HepG2 (cell line): ENCODE measurements around the gene GRID1. TPM values are rescaled to one million over a fixed set of nuclear protein-coding genes. Genes with fewer than 3 reads are reported as not detected.

Experiments used
- ATAC-seq: fragments of 200-7000 bp; cut with Tn5 transposase; 3 replicates; pipeline ENCODE4 v1.9.1; 2020; ENCODE audit warnings: mild to moderate bottlenecking, moderate library complexity
- BruUV-seq: library from RNA; stranded (reverse); fragments of 400-500 nt; replicated peaks from 2 replicates; lab custom pipeline; 2021; lab: Mats Ljungman, UMichigan
- CTCF ChIA-PET: fragments of 300-600 bp; formaldehyde crosslinking; extraction: SDS; loops from one replicate; lab custom pipeline; 2021; ENCODE audit warnings: low total read pairs, inconsistent platforms, low intra/inter-chr PET ratio; lab: Yijun Ruan, JAX
- POLR2A ChIA-PET: fragments of 350-600 bp; sonication (Branson Sonifier 250); formaldehyde crosslinking; loops from one replicate; lab custom pipeline; 2020; ENCODE audit warnings: antibody characterized with exemption, inconsistent platforms; lab: Yijun Ruan, JAX
- DNase-seq: peaks from one replicate; pipeline ENCODE4 v3.0.0-alpha.2; 2015; ENCODE audit warnings: low spot score
- FAIRE-seq: peaks from 3 replicates; lab custom pipeline; 2011; peaks lifted over from hg19 to GRCh38; lab: Jason Lieb, UNC
- H2AFZ ChIP-seq: one replicate; pipeline ENCODE4 v1.6.1; 2011; ENCODE audit warnings: low read length, inconsistent platforms
- H3K27ac ChIP-seq: fragments of 300-600 bp; 3 replicates; pipeline ENCODE4 v1.8.0; 2011; ENCODE audit warnings: mixed run types, mild to moderate bottlenecking, mixed read lengths, low read length, inconsistent platforms; ENCODE audit not compliant: insufficient read depth; ENCODE audit errors: extremely low read length
- H3K27me3 ChIP-seq, 2 experiments: fragments of 200-600 bp in 1 of 2; 2 replicates in 1 of 2; 3 replicates in 1 of 2; pipeline versions ENCODE4 v1.6.0 to v1.8.0; 2011; ENCODE audit warnings: low read length in 2 of 2, mild to moderate bottlenecking in 2 of 2, moderate library complexity in 2 of 2, inconsistent platforms in 1 of 2; ENCODE audit not compliant: insufficient read depth in 2 of 2, control insufficient read depth in 1 of 2
- H3K36me3 ChIP-seq, 2 experiments: fragments of 200-600 bp in 1 of 2; replicated peaks in 1 of 2; 2 replicates in 1 of 2; 3 replicates in 1 of 2; pipeline versions ENCODE4 v1.5.1 to v1.8.0; 2011; ENCODE audit warnings: low read length in 2 of 2, inconsistent platforms in 1 of 2; ENCODE audit not compliant: insufficient read depth in 2 of 2, control insufficient read depth in 1 of 2
- H3K4me1 ChIP-seq: 2 replicates; pipeline ENCODE4 v1.5.1; 2012; ENCODE audit warnings: low read length, inconsistent platforms; ENCODE audit not compliant: insufficient read depth
- H3K4me2 ChIP-seq: 2 replicates; pipeline ENCODE4 v1.6.0; 2011; ENCODE audit warnings: low read depth, low read length, inconsistent platforms
- H3K4me3 ChIP-seq, 3 experiments: fragments of 200-600 bp in 1 of 3; sonication (generic), shearing (Covaris generic) in 1 of 3; replicated peaks in 1 of 3; 2 replicates each; pipeline ENCODE4 v1.5.1; 2011 to 2016; ENCODE audit warnings: low read length in 3 of 3, inconsistent platforms in 2 of 3, low read depth in 2 of 3, mild to moderate bottlenecking in 2 of 3, control low read depth in 1 of 3, mixed read lengths in 1 of 3; ENCODE audit not compliant: insufficient read depth in 1 of 3
- H3K79me2 ChIP-seq: one replicate; pipeline ENCODE4 v1.6.1; 2011; ENCODE audit warnings: low read length, inconsistent platforms; ENCODE audit not compliant: insufficient read depth
- H3K9ac ChIP-seq: 2 replicates; pipeline ENCODE4 v1.6.0; 2011; ENCODE audit warnings: mild to moderate bottlenecking, low read depth, low read length, inconsistent platforms; ENCODE audit not compliant: insufficient read depth
- H3K9me3 ChIP-seq: 2 replicates; pipeline ENCODE4 v1.5.1; 2012; ENCODE audit warnings: mild to moderate bottlenecking, low read length
- H4K20me1 ChIP-seq: 2 replicates; pipeline ENCODE4 v1.6.0; 2011; ENCODE audit warnings: inconsistent platforms, mild to moderate bottlenecking, low read length, moderate library complexity; ENCODE audit not compliant: insufficient read depth
- ATF1 ChIP-seq: IDR thresholded peaks from 2 replicates; pipeline ENCODE4 v1.6.1; 2016; ENCODE audit warnings: mild to moderate bottlenecking, control low read depth
- CCAR2 ChIP-seq: fragments of 200-400 bp; formaldehyde crosslinking; optimal IDR thresholded peaks from 2 replicates; pipeline ENCODE3; 2018; ENCODE audit warnings: low read depth, mild to moderate bottlenecking, low read length, moderate library complexity
- MEIS1 ChIP-seq: sonication (generic); formaldehyde crosslinking; IDR thresholded peaks from 2 replicates; pipeline ENCODE4 v1.9.0; 2021; ENCODE audit warnings: mild to moderate bottlenecking, missing genetic modification reagents, moderate library complexity, borderline replicate concordance
- MYC ChIP-seq: sonication (generic); formaldehyde crosslinking; IDR thresholded peaks from 2 replicates; pipeline ENCODE4 v1.9.0; 2021; ENCODE audit warnings: missing genetic modification reagents, borderline replicate concordance
- SALL1 ChIP-seq: sonication (generic); formaldehyde crosslinking; IDR thresholded peaks from 2 replicates; pipeline ENCODE4 v1.8.0; 2022; ENCODE audit warnings: mild to moderate bottlenecking, missing genetic modification reagents
- U2AF1 ChIP-seq: fragments of 200-400 bp; formaldehyde crosslinking; optimal IDR thresholded peaks from 2 replicates; pipeline ENCODE3; 2017; ENCODE audit warnings: mild to moderate bottlenecking, low read depth, low read length
- ZBTB1 ChIP-seq: sonication (generic); formaldehyde crosslinking; IDR thresholded peaks from 2 replicates; pipeline ENCODE4 v1.4.0; 2020; ENCODE audit warnings: missing genetic modification reagents, borderline replicate concordance
- ZBTB21 ChIP-seq: sonication (generic); formaldehyde crosslinking; IDR thresholded peaks from 2 replicates; pipeline ENCODE4 v1.4.0; 2020; ENCODE audit warnings: missing genetic modification reagents
- ZNF138 ChIP-seq: sonication (generic); formaldehyde crosslinking; IDR thresholded peaks from 2 replicates; pipeline ENCODE4 v1.5.0; 2020; ENCODE audit warnings: mild to moderate bottlenecking, low read depth, missing genetic modification reagents
- ZNF792 ChIP-seq: IDR thresholded peaks from 2 replicates; pipeline ENCODE4 v1.6.1; 2016
- WGBS: methylation state at CpG from one replicate; pipeline ENCODE4 v1.1.6; 2017; ENCODE audit warnings: low lambda C conversion rate; 5-methylcytosine and 5-hydroxymethylcytosine counted together
- in situ Hi-C: cut with HindIII; loops from 2 replicates; pipeline ENCODE4 v1.10.0; 2017; ENCODE audit warnings: low pct_unique_long_range_greater_than_20kb; ENCODE audit not compliant: extremely low pct_ligation_motif_present
- intact Hi-C: fragments of 100-400 bp; cut with micrococcal nuclease; formaldehyde crosslinking; loops from one replicate; pipeline ENCODE4 v1.10.0; 2022; ENCODE audit not compliant: unreplicated experiment
- polyA plus RNA-seq, 8 experiments: library from polyadenylated mRNA; depleted of rRNA in 3 of 8; stranded (reverse) in 7 of 8; unstranded in 1 of 8; fragments of >200 nt; fragmentation: Illumina TruSeq in 4 of 8; extraction: Trizol in 4 of 8; gene quantifications; 2 replicates each; pipeline versions ENCODE4 v1.2.1 to v1.2.3, GENCODE V29; 2011 to 2016; ENCODE audit warnings: low read depth in 4 of 8, missing spikeins in 1 of 8, mixed read lengths in 1 of 8; ENCODE audit not compliant: insufficient read depth in 1 of 8
- total RNA-seq, 5 experiments: library from RNA; depleted of rRNA; stranded (reverse); fragments of >200 nt; fragmentation: Illumina TruSeq; extraction: Trizol; gene quantifications; 2 replicates each; pipeline ENCODE4 v1.2.3, GENCODE V29; 2016; ENCODE audit warnings: low read depth in 1 of 5
- TF ChIP-seq, protein P1 (sequence below): IDR thresholded peaks from 2 replicates; pipeline ENCODE4 v1.6.1; 2016; ENCODE audit warnings: missing biosample characterization, missing genetic modification reagents, low read depth
- TF ChIP-seq, protein P2 (sequence below): sonication (generic); formaldehyde crosslinking; IDR thresholded peaks from 2 replicates; pipeline ENCODE4 v1.4.0; 2020; ENCODE audit warnings: missing genetic modification reagents
- TF ChIP-seq, protein P3 (sequence below): sonication (generic); formaldehyde crosslinking; IDR thresholded peaks from 2 replicates; pipeline ENCODE4 v1.4.0; 2020; ENCODE audit warnings: mild to moderate bottlenecking, missing genetic modification reagents
- TF ChIP-seq, protein P4 (sequence below): IDR thresholded peaks from 2 replicates; pipeline ENCODE4 v1.6.1; 2016; ENCODE audit warnings: mild to moderate bottlenecking, missing biosample characterization, missing genetic modification reagents

The GRID1 gene
- total and polyA plus RNA-seq, 2 of the 13 experiments (the other 11 are each of a cell fraction or from before 2014, with no cell fraction given) = 0.05 TPM; not detected in 1

DNA sequence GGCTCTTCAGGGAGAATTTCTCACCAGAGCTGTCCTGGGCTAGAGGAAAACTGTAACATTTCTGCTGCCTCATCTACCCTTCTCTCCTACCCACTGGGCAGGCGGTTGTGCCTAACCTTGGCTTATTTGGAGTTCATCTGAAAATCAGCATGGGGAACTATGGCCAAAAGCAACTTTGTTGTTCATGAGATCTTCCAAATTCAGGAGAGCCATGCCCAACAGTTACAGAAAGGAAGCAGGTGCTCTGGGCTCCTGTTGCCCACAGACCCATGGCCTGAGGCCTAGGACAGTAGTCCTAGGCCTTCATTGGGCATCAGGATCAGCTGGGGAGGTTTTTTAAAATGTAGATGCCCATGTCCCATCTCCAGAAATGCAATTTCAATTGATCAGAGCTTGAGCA lies 85.2 kb downstream of the GRID1 start:
- WGBS = 20% methylated on average over 1 of the region's 1 CpG
- ATAC-seq (no peak), DNase-seq (no peak), FAIRE-seq (no peak)
- H3K27me3 ChIP-seq = peaks cover 0 to 4% of the 10 kb centered on the region in 2 experiments; a peak in 1 of 5 replicates
- in situ Hi-C loops (no loop called here), intact Hi-C loops (no loop called here)
- POLR2A ChIA-PET = no interaction called here
- no peak overlapping the region for H2AFZ ChIP-seq
- H3K27ac ChIP-seq = no peak overlapping the region
- no peaks in the 10 kb centered on the region for H4K20me1 ChIP-seq
- TF ChIP-seq SALL1 (no peak), U2AF1 (no peak), ZBTB1 (CRISPR knock-in tag) (no peak), ZNF138 (CRISPR knock-in tag) (no peak), ZBTB21 (no peak), MEIS1 (CRISPR knock-in tag) (no peak)
- TF ChIP-seq, protein P1, sequence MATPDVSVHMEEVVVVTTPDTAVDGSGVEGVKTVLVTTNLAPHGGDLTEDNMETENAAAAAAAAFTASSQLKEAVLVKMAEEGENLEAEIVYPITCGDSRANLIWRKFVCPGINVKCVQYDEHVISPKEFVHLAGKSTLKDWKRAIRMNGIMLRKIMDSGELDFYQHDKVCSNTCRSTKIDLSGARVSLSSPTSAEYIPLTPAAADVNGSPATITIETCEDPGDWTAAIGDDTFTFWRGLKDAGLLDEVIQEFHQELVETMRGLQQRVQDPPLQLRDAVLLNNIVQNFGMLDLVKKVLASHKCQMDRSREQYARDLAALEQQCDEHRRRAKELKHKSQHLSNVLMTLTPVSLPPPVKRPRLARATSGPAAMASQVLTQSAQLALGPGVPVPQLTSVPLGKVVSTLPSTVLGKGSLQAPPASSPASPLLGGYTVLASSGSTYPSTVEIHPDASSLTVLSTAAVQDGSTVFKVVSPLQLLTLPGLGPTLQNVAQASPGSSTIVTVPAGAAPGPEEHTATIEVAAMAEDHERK (CRISPR knock-in tag) = no peak
- H3K9ac ChIP-seq = no peak overlapping the region
- H3K9me3 ChIP-seq = peaks cover 13% of the 10 kb centered on the region
- H3K4me3 ChIP-seq = no peak overlapping the region
- no peak overlapping the region for H3K4me2 ChIP-seq
- H3K79me2 ChIP-seq = no peaks in the 10 kb centered on the region
- no peaks in the 10 kb centered on the region for H3K4me1 ChIP-seq
- no TSS peak for BruUV-seq
- CTCF ChIA-PET = no interaction called here
- H3K36me3 ChIP-seq = no peaks in the 10 kb centered on the region

DNA sequence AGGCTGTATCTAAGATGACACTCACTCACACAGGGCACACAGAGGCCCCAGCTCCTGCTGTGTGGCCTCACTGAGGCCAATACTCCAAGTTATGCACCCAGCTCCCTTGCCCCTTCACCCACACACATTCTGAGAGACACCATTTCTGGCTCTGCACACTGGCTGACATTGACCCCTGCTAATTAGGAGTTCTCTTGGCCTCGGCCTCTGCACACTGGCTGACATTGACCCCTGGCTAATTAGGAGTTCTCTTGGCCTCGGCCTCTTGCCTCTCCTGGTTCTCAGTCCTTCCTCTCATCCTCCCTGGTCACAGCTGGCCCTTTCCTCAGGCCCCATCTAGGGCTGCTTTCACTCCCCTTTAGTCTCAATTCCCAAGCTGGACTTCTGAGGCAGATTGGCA lies 97.3 kb downstream of the GRID1 start:
- H3K79me2 ChIP-seq = no peaks in the 10 kb centered on the region
- H2AFZ ChIP-seq = no peak overlapping the region
- intact Hi-C loops = no loop called here
- FAIRE-seq = no peak
- H4K20me1 ChIP-seq = no peaks in the 10 kb centered on the region
- H3K4me1 ChIP-seq = no peaks in the 10 kb centered on the region
- 3% methylated on average over 2 of the region's 2 CpGs for WGBS
- ChIA-PET CTCF (no interaction called here), POLR2A (no interaction called here)
- no peak overlapping the region for H3K4me3 ChIP-seq
- ATAC-seq = no peak
- peaks cover 3 to 34% of the 10 kb centered on the region in 2 experiments; a peak in 3 of 5 replicates for H3K27me3 ChIP-seq
- in situ Hi-C loops = loop anchor here (10.0 kb wide), 1 partner anchor 105 kb away; no protein-coding TSS in a partner anchor
- H3K9me3 ChIP-seq = 0 out of 2 replicates have a peak, but pooled peaks cover 11% of the 10 kb centered on the region
- H3K4me2 ChIP-seq = no peak overlapping the region
- BruUV-seq = no TSS peak
- no peak overlapping the region for H3K27ac ChIP-seq
- no peak overlapping the region for H3K9ac ChIP-seq
- DNase-seq = no peak
- H3K36me3 ChIP-seq = no peaks in the 10 kb centered on the region
- TF ChIP-seq, protein P2, sequence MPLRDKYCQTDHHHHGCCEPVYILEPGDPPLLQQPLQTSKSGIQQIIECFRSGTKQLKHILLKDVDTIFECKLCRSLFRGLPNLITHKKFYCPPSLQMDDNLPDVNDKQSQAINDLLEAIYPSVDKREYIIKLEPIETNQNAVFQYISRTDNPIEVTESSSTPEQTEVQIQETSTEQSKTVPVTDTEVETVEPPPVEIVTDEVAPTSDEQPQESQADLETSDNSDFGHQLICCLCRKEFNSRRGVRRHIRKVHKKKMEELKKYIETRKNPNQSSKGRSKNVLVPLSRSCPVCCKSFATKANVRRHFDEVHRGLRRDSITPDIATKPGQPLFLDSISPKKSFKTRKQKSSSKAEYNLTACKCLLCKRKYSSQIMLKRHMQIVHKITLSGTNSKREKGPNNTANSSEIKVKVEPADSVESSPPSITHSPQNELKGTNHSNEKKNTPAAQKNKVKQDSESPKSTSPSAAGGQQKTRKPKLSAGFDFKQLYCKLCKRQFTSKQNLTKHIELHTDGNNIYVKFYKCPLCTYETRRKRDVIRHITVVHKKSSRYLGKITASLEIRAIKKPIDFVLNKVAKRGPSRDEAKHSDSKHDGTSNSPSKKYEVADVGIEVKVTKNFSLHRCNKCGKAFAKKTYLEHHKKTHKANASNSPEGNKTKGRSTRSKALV = no peak
- TF ChIP-seq ATF1 (CRISPR knock-in tag) (no peak), CCAR2 (no peak), ZNF792 (CRISPR knock-in tag) (no peak), MYC (no peak)
- TF ChIP-seq, protein P3, sequence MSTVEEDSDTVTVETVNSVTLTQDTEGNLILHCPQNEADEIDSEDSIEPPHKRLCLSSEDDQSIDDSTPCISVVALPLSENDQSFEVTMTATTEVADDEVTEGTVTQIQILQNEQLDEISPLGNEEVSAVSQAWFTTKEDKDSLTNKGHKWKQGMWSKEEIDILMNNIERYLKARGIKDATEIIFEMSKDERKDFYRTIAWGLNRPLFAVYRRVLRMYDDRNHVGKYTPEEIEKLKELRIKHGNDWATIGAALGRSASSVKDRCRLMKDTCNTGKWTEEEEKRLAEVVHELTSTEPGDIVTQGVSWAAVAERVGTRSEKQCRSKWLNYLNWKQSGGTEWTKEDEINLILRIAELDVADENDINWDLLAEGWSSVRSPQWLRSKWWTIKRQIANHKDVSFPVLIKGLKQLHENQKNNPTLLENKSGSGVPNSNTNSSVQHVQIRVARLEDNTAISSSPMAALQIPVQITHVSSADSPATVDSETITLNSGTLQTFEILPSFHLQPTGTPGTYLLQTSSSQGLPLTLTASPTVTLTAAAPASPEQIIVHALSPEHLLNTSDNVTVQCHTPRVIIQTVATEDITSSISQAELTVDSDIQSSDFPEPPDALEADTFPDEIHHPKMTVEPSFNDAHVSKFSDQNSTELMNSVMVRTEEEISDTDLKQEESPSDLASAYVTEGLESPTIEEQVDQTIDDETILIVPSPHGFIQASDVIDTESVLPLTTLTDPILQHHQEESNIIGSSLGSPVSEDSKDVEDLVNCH = no peak
- TF ChIP-seq, protein P4, sequence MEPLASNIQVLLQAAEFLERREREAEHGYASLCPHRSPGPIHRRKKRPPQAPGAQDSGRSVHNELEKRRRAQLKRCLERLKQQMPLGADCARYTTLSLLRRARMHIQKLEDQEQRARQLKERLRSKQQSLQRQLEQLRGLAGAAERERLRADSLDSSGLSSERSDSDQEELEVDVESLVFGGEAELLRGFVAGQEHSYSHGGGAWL = no peak
